Measurements from ENCODE around the gene GPBAR1. TPM values are rescaled to one million over a fixed set of nuclear protein-coding genes. Genes with fewer than 3 reads are reported as not detected.

The GPBAR1 gene
- total RNA-seq, 2 donors from 2014 or later, result 0.91 TPM; not detected in 1

DNA sequence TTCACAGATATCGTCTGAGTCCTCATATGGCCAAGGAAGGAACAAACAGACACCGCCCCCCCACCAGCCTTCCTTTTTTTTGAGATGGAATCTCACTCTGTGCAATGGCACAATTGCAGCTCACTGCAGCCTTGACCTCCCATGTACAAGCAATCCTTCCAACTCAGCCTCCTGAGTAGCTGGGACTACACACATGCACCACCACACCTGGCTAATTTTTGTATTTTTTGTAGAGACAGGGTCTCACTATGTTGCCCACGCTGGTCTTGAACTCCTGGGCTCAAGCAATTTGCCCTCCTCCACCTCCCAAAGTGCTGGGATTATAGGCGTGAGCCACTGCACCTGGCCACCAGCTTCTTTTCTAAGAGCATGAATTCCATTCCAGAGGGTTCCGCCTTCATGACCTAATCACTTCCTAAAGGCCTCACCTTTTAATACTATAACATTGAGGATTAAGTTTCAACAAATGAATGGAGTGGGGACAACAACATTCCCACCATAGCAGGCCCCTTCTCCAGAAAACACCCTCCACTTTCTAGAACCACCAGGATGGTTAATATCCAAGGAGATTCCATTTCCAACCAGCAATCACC lies 33.7 kb downstream of the GPBAR1 start:
- Histone ChIP-seq H3K4me3 (no peak overlapping the region), H3K9me3 (no peaks in the 10 kb centered on the region), H3K4me1 (replicated peaks) (peaks cover 27% of the 10 kb centered on the region), H3K36me3 (no peaks in the 10 kb centered on the region), H3K27me3 (replicated peaks; ENCODE audit: insufficient read depth) (no peaks in the 10 kb centered on the region), H3K27ac (peak overlapping the region; percentile 77 to 96)
- no peak for TF ChIP-seq POLR2AphosphoS5 (IDR thresholded peaks at IDR 0.05)
- no peak for TF ChIP-seq POLR2A (IDR thresholded peaks at IDR 0.05)
- TF ChIP-seq, protein P1, sequence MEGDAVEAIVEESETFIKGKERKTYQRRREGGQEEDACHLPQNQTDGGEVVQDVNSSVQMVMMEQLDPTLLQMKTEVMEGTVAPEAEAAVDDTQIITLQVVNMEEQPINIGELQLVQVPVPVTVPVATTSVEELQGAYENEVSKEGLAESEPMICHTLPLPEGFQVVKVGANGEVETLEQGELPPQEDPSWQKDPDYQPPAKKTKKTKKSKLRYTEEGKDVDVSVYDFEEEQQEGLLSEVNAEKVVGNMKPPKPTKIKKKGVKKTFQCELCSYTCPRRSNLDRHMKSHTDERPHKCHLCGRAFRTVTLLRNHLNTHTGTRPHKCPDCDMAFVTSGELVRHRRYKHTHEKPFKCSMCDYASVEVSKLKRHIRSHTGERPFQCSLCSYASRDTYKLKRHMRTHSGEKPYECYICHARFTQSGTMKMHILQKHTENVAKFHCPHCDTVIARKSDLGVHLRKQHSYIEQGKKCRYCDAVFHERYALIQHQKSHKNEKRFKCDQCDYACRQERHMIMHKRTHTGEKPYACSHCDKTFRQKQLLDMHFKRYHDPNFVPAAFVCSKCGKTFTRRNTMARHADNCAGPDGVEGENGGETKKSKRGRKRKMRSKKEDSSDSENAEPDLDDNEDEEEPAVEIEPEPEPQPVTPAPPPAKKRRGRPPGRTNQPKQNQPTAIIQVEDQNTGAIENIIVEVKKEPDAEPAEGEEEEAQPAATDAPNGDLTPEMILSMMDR (IDR thresholded peaks at IDR 0.05), result no peak
- 68% methylated on average over 5 of the region's 5 CpGs for WGBS
- intact Hi-C loops (cut with DNase I), result loop anchor here (5.0 to 10.0 kb wide), 2 partner anchors 170 to 363 kb away; partner anchors contain the start of genes BCS1L and ZNF142
- no peak for DNase-seq (ENCODE audit: low spot score)

DNA sequence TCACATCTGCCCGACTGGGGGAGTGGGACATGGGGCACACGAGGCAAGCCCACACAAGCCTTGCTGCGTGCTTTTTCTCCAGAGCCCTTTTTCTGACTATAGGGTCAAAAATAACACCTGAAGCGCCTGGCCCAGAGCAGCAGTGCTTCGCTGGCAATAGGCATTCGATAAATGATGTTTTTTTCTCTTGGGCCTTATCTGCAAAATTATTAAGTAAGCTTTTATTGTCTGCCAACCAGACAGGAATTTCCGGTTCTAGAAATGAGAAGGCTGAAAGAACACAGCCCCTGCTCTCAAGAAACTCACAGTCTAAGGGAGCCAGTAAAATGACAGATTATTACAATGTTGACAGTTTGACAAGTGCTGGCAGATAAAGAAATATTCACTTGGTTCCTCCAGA lies 34.2 kb downstream of the GPBAR1 start:
- DNase-seq (ENCODE audit: low spot score), result peak; percentile 75
- 36% methylated on average over 7 of the region's 7 CpGs for WGBS
- Histone ChIP-seq H3K27ac (peak overlapping the region; percentile 77 to 96), H3K27me3 (replicated peaks; ENCODE audit: insufficient read depth) (no peaks in the 10 kb centered on the region), H3K4me1 (replicated peaks) (peaks cover 25% of the 10 kb centered on the region), H3K4me3 (no peak overlapping the region), H3K9me3 (no peaks in the 10 kb centered on the region), H3K36me3 (no peaks in the 10 kb centered on the region)
- intact Hi-C loops (cut with DNase I), result loop anchor here (10.0 kb wide), 1 partner anchor 170 kb away; no protein-coding TSS in a partner anchor
- TF ChIP-seq POLR2A (IDR thresholded peaks at IDR 0.05) (no peak), POLR2AphosphoS5 (IDR thresholded peaks at IDR 0.05) (peak; percentile 86)

DNA sequence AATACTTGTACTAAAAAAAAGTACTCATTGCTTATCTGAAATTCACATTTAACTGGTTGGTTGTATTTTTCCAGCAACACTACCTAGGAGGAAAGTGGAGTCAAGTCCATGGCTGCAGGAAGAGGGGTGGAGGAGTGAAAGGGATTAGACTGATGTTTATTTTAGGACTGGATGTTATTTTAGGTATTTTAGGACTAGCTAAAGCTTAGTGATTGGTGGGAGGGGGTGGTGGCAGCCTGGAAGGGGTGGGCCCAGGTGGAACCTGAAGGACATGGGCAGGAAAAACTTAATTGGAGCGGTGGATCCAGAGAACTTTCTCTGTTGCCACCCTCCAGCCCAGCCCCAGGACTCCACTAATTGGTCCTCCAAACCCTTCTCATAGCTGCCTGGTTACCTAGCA lies 35.4 kb downstream of the GPBAR1 start:
- intact Hi-C loops (cut with DNase I), result loop anchor here (10.0 kb wide), 1 partner anchor 169 kb away; no protein-coding TSS in a partner anchor

DNA sequence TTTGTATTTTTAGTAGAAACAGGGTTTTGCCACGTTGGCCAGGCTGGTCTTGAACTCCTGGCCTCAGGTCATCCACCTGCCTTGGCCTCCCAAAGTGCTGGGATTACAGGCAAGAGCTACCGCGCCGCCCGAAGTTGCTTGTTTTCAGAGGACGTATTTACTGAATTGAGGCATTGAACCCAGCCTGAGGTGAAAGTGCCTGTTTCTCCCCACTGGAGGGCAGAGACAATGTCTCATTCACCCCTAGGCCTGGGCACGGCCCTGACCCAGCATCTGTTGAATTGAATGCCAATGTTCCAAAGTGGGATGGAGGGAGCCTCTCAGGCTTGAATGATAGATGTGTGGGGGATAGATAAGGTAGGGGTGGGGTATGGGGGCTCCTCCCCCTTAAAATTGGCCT lies 36.0 kb downstream of the GPBAR1 start:
- peak overlapping the region; percentile 38 to 77 for H3K27ac ChIP-seq
- TF ChIP-seq POLR2AphosphoS5 (IDR thresholded peaks at IDR 0.05), result no peak
- TF ChIP-seq, protein P1 (IDR thresholded peaks at IDR 0.05), result no peak
- TF ChIP-seq POLR2A (IDR thresholded peaks at IDR 0.05), result no peak
- intact Hi-C loops (cut with DNase I), result loop anchor here (10.0 kb wide), 1 partner anchor 168 kb away; no protein-coding TSS in a partner anchor
- H3K4me1 ChIP-seq (replicated peaks), result peaks cover 19% of the 10 kb centered on the region
- no peak for DNase-seq (ENCODE audit: low spot score)
- WGBS, result 87% methylated on average over 7 of the region's 7 CpGs
- H3K4me3 ChIP-seq, result no peak overlapping the region
- no peaks in the 10 kb centered on the region for H3K36me3 ChIP-seq
- H3K27me3 ChIP-seq (replicated peaks; ENCODE audit: insufficient read depth), result no peaks in the 10 kb centered on the region
- no peaks in the 10 kb centered on the region for H3K9me3 ChIP-seq

More for the DNA sequence above, 35.4 kb downstream of the GPBAR1 start:
- Histone ChIP-seq H3K4me3 (no peak overlapping the region), H3K4me1 (replicated peaks) (peaks cover 19% of the 10 kb centered on the region), H3K27ac (peak overlapping the region; percentile 77 to 96), H3K9me3 (no peaks in the 10 kb centered on the region), H3K27me3 (replicated peaks; ENCODE audit: insufficient read depth) (no peaks in the 10 kb centered on the region), H3K36me3 (no peaks in the 10 kb centered on the region)
- no peak for DNase-seq (ENCODE audit: low spot score)
- TF ChIP-seq POLR2AphosphoS5 (IDR thresholded peaks at IDR 0.05), result no peak
- no peak for TF ChIP-seq POLR2A (IDR thresholded peaks at IDR 0.05)
- TF ChIP-seq, protein P1 (IDR thresholded peaks at IDR 0.05), result no peak
- 76% methylated on average over 1 of the region's 1 CpG for WGBS

DNA sequence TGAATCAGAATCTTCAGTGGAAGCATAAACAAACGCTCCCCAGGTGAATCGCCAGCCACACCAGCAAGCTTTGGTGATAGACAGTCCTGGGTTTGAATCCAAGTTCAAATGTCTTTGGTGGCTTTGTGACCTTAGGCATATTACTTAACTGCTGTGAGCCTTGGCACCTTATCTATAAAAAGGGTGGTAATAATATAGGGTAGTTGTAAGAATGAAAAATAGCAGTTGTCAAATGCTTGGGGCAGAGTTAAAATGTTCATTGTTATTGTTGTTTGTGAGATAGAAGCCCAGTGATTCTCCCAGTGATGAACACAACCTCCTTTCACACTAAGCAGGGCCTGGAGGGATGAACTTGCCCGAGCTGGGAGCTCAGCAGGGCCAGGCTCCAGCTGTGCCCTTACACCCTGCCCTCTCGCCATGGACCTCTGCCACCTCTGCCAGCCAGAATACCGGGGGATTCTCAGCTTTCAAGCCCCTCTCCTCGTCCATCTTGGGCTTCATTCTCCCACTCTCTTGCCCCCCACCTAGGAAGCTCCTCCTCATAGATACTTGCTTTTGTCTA lies 37.6 kb downstream of the GPBAR1 start:
- no peaks in the 10 kb centered on the region for H3K9me3 ChIP-seq
- H3K4me3 ChIP-seq, result no peak overlapping the region
- no peaks in the 10 kb centered on the region for H3K36me3 ChIP-seq
- H3K4me1 ChIP-seq (replicated peaks), result peaks cover 17% of the 10 kb centered on the region
- WGBS, result 58% methylated on average over 6 of the region's 6 CpGs
- peak overlapping the region; percentile 52 to 77 for H3K27ac ChIP-seq
- TF ChIP-seq, protein P1 (IDR thresholded peaks at IDR 0.05), result no peak
- TF ChIP-seq POLR2AphosphoS5 (IDR thresholded peaks at IDR 0.05) (no peak), POLR2A (IDR thresholded peaks at IDR 0.05) (no peak)
- no peaks in the 10 kb centered on the region for H3K27me3 ChIP-seq (replicated peaks; ENCODE audit: insufficient read depth)
- intact Hi-C loops (cut with DNase I), result loop anchor here (10.0 kb wide), 1 partner anchor 166 kb away; no protein-coding TSS in a partner anchor
- no peak for DNase-seq (ENCODE audit: low spot score)

Data from prostate gland (tissue), 2 donors.